GM19043 (cell line): ENCODE data around the gene ZFC3H1.
"Not testable (repeated sequence)": the region's sequence is repeated elsewhere in the genome, so short reads cannot be mapped to it uniquely, and the experiment has no call there.

Experiments used
- ATAC-seq: cut with Tn5 transposase; IDR thresholded peaks from one replicate; pipeline ENCODE4 v1.9.1; 2021; ENCODE audit warnings: low read depth; ENCODE audit not compliant: unreplicated experiment

ZFC3H1 gene, protein sequence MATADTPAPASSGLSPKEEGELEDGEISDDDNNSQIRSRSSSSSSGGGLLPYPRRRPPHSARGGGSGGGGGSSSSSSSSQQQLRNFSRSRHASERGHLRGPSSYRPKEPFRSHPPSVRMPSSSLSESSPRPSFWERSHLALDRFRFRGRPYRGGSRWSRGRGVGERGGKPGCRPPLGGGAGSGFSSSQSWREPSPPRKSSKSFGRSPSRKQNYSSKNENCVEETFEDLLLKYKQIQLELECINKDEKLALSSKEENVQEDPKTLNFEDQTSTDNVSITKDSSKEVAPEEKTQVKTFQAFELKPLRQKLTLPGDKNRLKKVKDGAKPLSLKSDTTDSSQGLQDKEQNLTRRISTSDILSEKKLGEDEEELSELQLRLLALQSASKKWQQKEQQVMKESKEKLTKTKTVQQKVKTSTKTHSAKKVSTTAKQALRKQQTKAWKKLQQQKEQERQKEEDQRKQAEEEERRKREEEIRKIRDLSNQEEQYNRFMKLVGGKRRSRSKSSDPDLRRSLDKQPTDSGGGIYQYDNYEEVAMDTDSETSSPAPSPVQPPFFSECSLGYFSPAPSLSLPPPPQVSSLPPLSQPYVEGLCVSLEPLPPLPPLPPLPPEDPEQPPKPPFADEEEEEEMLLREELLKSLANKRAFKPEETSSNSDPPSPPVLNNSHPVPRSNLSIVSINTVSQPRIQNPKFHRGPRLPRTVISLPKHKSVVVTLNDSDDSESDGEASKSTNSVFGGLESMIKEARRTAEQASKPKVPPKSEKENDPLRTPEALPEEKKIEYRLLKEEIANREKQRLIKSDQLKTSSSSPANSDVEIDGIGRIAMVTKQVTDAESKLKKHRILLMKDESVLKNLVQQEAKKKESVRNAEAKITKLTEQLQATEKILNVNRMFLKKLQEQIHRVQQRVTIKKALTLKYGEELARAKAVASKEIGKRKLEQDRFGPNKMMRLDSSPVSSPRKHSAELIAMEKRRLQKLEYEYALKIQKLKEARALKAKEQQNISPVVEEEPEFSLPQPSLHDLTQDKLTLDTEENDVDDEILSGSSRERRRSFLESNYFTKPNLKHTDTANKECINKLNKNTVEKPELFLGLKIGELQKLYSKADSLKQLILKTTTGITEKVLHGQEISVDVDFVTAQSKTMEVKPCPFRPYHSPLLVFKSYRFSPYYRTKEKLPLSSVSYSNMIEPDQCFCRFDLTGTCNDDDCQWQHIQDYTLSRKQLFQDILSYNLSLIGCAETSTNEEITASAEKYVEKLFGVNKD (N-terminal part only)

DNA sequence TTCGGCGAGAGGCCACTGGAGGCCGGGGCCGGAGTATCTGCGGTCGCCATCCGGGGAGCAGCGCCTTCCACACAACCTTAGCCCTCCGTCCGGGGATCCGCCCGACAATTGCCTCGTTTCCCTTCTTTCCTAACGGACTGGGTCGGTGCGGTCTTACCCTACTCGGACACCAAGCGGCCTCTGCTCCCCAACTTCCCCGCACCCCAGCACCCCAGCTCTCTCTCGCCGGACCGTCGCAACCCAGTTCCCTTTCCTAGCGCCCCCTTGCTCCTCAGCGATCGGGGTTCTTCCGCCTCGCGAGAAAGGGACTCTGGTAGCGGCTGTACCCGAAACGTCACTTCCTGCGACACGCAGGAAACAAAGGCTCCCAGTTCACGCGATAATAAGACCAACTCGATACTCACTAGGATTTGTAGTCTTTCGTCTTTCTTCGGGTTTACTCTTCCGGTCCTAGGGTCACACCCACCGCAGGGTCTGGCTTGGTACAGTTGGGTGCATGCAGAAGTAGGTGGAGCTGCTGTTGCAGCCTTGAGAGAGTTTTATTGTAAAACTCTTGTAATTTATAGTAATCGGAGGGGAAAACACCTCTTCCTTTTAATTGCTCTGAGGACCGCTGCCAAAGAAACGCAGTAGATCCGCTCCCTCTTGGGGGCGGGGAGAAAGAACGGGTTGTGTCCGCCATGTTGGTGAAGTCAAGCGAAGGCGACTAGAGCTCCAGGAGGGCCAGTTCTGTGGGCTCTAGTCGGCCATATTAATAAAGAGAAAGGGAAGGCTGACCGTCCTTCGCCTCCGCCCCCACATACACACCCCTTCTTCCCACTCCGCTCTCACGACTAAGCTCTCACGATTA, at the start of gene ZFC3H1, which contains the start of gene THAP2:
ZFC3H1 (minus strand) TSS at position 288 of the 850 bp plus-strand sequence; CDS start at position 50, 238 bp downstream.
THAP2 (plus strand) TSS at position 741 of the 850 bp plus-strand sequence. CDS start 209 bp downstream, outside the sequence.
- ATAC-seq = peak; percentile 81

DNA sequence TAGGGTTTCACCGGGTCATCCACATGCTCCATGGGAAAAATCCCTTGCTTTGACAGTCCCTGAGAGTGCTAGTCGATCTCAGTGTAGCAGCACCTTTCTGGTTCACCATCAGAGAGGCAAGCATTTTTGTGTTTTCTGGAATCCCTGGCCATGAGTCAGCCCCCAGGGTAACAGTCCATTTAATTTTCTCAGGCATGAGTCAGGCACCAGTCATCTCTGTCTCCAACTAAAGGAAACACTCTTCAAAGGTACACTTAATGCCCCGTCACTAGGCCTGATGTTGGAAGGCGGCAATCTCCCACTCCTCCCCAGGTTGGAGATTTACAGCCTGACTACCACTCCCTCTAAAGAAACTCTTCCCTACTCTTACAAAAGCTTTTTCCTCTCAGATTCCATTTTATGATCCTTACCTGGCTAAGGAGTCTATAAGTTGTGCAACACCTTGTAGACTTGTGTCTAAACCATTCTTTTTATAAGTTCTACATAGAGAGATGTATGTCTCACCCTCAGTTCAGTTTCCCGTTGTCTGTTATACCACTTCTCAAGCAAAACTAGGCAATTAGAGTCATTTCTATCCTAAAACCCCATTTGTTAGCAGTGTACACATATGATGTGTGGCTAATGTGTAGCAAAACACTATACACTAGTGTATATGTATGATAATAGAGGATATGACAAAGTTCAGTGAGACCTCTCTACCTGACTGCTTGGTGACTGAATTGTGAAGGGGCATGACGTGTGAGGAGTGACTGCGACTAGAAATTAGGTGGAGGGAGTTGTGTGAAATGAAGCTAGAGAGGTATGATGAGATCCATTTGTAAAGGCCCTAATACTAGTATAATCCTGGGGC, 46.9 kb upstream of the ZFC3H1 start:
- no peak for ATAC-seq

DNA sequence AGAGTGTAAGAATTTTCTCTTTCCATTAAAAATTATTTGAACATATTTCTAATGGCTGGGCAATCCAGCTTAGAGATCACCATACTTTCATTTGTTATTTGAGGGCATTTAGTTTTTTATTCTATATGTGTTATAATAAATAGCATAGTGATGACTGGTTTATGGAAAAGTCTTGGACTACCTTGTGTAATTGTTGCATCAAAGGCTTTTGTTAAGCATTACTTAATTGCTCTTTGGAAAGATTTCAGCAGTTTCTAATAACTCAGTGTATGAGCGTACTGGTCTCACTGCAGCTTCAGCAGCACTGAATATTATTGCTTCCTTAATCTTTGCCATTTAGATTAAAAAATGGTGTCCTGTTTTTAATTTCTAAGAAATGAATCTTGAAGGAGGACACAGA, 45.0 kb upstream of the ZFC3H1 start:
- no peak for ATAC-seq

DNA sequence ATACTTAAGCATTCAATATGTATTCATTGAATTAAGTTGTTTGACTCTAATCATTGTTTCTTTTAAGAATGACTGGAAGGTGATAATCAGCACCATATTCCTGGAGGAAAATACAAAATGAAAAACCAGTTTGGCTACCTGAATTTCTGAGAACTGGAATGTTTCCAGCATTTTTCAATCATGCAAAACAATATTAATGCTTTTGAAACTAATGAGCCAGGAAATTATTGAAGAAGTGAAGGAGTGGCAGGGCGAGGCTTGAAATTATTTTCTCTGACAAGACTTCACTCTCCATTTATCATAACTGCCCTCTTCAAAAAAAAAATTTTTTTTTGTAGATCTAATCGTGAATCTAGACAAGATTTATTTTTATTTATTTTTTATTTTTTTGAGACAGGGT, 41.3 kb upstream of the ZFC3H1 start:
- ATAC-seq = no peak

DNA sequence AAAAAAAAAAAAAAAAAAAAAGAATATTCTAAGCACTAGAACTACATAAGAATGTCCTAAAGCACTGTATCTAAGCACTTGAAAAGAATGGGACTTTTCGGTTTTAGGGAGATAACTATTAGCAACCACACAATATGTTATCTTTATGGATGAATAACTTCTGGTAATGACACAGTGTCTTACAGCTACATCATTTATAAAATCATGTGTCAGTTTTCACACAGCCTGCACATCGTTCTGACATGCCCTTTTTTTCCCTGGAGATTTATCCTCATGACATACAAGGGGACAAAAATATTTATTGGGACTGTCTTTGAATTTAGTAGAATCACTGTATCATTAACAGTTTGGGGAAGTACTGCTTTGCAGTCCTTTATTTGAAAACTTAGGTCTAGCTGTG, 39.6 kb upstream of the ZFC3H1 start:
- no peak for ATAC-seq

DNA sequence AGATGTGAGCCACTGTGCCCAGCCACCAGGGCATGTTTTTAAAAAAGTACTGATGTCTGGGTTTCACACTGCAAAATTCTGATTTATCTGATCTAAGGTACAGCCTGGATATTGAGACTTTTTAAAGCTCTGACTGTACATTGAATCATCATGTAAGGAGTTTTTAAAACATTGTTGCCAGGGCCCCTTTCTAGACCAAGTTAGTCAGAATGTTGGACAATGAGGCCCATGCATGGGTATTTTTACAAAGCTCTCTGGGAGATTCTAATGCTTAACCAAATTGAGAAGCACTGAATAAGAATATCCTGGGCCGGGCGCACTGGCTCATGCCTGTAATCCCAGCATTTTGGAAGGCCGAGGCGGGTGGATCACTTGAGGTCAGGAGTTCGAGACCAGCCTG, 38.9 kb upstream of the ZFC3H1 start:
- no peak for ATAC-seq

DNA sequence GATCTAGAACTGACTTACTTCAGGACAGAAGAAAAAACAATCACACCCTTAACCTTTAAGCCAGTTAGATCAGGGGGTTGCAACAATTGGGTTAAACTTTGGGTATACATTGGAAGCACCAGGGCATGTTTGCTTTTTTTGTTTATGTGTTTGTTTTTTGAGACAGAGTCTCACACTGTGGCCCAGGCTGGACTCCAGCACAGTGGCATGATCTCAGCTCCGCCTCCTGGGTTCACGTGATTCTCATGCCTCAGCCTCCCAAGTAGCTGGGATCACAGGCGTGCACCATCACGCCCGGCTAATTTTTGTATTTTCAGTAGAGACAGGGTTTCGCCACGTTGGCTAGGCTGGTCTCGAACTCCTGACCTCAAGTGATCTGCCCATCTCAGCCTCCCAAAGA, 38.5 kb upstream of the ZFC3H1 start:
- not testable (repeated sequence) for ATAC-seq

DNA sequence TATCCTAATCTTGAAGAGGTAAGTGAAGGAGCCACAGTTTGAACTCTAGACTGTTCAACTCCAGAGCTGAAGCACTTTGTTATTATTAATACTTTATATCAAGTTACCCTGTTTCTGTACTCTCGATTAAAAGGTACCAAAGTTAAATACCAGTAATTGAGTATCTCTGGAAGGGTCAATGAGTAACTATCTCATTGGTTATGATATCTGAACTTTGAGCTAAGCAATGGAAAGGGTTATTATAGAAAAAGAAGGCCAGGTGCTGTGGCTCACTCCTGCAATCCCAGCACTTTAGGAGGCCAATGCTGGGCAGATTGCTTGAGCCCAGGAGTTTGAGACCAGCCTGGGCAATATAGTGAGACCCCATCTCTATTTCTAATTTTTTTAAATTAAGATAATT, 32.1 kb upstream of the ZFC3H1 start:
- ATAC-seq = no peak

DNA sequence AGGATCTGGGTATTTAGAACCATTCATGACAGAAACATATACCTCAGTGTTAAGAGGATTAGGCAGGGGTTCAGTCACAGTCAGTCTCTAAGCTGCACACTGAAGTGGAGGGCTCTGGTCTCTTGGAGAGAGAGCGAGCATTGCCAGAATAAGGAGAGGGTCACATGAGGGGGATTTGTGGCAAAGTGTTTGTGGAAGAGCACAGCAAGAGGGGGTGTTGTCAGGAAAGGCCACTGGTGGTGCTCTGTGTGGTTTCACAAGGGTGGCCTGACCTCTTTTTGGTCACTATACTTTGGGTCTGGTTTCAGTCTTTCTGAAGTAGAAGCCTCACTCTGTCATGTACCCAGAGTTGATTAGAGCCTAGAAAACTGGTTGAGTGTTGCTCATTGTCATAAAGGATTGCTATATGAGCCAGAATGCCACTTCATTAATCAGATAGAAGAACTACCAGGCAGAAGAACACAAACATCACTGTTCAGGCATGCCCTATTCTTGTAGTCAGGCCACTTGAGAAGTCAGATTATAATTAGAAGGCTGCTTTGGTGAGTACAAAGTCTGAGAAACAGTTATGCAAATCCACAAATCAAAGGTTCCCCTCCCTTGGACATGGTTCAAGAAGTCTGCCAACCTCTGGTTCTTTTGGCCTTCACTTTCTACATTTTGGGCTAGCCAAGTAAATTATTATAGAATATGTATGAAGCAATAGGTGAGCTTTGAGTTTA, 30.6 kb upstream of the ZFC3H1 start:
- ATAC-seq = peak; percentile 79

DNA sequence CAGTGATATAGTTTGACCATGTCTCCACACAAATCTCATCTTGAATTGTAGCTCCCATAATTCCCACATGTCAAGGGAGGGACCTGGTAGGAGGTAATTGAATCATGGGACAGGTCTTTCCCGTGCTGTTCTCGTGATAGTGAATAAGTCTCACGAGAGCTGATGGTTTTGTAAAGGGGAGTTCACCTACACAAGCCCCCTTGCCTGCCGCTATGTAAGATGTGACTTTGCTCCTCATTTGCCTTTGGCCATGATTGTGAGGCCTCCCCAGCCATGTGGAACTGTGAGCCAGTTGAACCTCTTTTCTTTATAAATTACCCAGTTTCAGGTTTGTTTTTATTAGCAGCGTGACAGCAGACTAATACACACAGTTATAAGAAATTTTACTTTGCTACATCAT, 30.0 kb upstream of the ZFC3H1 start:
- ATAC-seq = not testable (repeated sequence)

DNA sequence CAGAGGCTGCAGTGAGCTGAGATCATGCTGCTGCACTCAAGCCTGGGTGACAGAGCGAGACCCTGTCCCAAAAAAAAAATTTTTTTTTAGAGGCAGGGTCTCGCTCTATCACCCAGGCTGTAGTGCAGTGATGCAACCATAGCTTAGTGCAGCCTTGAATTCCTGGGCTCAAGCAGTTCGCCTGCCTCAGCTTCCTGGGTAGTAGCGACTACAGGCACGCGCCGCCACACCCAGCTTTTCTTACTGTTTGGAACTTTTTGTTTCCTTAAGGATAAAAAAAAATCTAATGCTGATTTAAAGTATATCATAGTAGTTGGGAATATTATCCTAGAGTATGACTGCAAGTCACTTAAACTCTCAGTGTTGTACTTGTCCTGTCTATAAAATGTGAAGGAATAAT, 29.5 kb upstream of the ZFC3H1 start:
- ATAC-seq = no peak

DNA sequence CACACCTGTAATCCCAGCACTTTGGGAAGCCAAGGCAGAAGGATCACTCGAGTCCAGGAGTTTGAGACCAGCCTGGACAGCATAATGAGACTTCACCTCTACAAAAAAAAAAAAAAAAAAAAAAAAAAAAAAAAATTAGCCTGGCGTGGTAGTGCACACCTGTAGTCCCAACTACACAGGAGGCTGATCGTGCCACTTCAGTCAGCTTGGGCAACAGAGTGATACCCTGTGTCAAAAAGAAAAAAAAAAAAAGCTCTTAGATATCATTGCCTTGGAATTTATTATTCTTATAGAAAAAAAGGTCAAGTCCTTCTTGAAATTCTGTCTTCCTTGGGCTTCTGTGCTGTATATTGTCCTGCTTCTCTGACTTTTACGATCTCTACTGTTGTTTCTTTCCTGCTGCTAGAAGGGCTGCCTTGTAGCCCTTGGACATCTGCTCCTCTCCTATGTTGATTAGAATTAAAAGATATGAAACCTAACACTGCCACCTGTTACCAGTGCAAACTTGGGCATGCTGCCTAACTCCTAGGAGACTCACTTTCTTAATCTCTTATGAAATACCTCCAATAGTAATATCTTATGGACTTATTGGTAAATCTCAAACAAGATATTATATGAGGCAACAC, 28.0 kb upstream of the ZFC3H1 start:
- ATAC-seq = no peak

DNA sequence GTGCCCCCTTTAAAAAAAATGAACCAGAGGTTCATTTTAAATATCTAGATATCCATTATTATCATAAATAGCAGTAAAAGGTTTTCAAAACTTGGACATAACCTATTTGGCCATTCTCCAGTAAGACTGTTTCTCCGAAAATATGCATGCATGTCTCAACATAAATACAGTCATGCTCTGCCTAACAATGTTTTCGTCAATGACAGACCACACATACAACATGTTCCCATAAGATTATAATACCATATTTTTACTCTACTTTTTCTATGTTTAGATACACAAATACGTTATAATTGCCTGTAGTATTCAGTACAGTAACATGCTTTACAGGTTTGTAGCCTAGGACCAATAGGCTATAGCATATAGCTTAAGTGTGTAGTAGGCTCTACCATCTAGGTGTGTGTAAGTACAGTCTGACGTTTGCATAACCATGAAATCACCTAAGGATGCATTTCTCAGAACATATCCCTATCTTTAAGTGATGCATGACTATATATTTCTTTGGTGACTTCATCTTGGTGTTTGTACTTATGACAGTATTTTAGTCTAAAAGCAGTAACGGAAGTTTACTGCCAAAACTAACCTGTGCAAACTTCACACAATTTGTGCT, 25.4 kb upstream of the ZFC3H1 start:
- no peak for ATAC-seq

DNA sequence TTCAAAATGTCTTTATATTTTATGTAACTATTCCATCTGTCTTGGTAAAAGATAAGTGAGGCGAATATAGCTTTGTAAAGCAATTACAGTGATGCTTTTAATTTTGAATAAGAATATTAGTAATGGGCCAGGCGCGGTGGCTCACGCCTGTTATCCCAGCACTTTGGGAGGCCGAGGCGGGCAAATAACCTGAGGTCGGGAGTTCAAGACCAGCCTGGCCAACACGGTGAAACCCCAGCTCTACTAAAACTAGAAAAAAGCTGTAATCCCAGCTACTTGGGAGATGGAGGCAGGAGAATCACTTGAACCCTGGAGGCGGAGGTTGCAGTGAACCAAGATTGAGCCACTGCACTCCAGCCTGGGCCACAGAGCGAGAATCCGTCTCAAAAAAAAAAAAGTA, 23.5 kb upstream of the ZFC3H1 start:
- not testable (repeated sequence) for ATAC-seq

DNA sequence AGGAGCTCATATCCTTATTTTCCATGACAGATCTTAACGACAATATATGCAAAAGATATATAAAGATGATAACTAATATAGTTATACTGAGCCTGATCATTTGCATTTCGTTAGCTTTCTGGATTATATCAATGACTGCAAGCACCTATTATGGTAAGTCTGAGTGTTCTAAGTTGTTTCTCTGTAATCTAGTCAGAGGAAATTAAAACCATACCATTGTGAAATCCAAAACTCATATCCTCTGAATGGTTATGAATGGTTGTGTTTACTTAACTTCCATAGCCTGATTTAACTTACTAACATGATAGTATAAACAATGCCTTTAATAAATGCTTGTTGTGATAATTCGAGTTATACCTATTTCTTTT, 23.0 kb upstream of the ZFC3H1 start:
- no peak for ATAC-seq

DNA sequence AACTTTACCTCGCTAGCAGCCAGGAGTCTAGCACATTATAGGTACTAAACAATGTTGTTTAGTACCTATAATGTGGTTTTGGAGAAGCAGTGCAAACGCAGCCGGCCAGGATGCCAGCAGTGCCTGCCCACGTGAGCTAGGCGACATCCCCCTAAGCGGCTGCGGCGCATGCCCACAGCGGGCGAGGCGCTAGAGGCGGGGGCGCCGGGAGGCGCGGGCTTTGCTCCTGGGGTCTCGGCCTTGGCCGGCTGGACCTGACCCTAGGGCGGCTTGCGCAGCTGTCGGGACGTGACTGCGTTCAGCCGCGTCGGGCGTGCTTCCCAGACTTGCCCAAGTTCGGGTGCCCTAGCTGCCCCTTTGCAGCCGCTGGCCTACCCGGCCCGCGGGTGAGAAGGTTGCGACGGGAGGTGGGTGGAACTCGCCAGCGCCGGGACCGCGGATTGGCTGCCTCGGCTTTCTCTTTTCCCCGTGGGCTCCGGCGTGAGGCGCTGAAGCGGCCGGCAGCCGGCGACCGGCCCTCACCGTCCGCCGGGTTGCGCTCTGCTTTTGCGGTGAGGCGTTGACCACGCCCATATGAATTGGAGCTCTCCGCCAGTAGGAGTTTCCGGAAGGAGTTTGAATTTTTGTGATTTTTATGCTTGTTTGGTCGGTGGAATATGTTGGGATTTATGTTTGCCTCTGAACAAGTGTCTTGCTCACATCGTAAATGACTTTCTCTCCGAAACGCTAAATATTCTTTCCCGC, 22.4 kb upstream of the ZFC3H1 start, which contains the start of gene TMEM19:
TMEM19 (plus strand) TSS at position 169 of the 744 bp plus-strand sequence. CDS start 599 bp downstream, outside the sequence.
- peak; percentile 83 for ATAC-seq
